T-helper 1 cell treated with Interleukin-12 subunit alpha and Interleukin-12 subunit beta and Interleukin-4 antibody, amounts not matched to agents 30 μg/mL and 1 μg/mL, for 36 hours (primary cell): ENCODE results near the gene MTMR12.
"Not testable (repeated sequence)": the region's sequence is repeated elsewhere in the genome, so short reads cannot be mapped to it uniquely, and the experiment has no call there.

Source experiments
- H3K27ac Mint-ChIP-seq: one replicate; pipeline ENCODE4 v1.8.0; 2021; ENCODE audit warnings: mild to moderate bottlenecking, mixed read lengths
- H3K27me3 Mint-ChIP-seq: one replicate; pipeline ENCODE4 v1.8.0; 2021; ENCODE audit warnings: low read depth, mixed read lengths
- H3K36me3 Mint-ChIP-seq: one replicate; pipeline ENCODE4 v1.8.0; 2021; ENCODE audit warnings: low read depth, mixed read lengths
- H3K4me1 Mint-ChIP-seq: one replicate; pipeline ENCODE4 v1.8.0; 2021; ENCODE audit warnings: low read depth, mixed read lengths
- H3K4me3 Mint-ChIP-seq: one replicate; pipeline ENCODE4 v1.8.0; 2021; ENCODE audit warnings: mild to moderate bottlenecking, moderate library complexity, mixed read lengths
- H3K9me3 Mint-ChIP-seq: one replicate; pipeline ENCODE4 v1.8.0; 2021; ENCODE audit warnings: mixed read lengths

Gene MTMR12

GRCh38 chr5:32233220-32233695, 79.5 kb downstream of the MTMR12 start:
- Mint-ChIP-seq H3K27ac (no peak overlapping the region), H3K9me3 (no peaks in the 10 kb centered on the region), H3K4me3 (no peak overlapping the region), H3K36me3 (peaks cover 21% of the 10 kb centered on the region), H3K27me3 (no peaks in the 10 kb centered on the region), H3K4me1 (peaks cover 10% of the 10 kb centered on the region)

GRCh38 chr5:32232441-32233219, 80.1 kb downstream of the MTMR12 start:
- H3K27me3 Mint-ChIP-seq, result no peaks in the 10 kb centered on the region
- H3K4me1 Mint-ChIP-seq, result peaks cover 10% of the 10 kb centered on the region
- H3K36me3 Mint-ChIP-seq, result peaks cover 21% of the 10 kb centered on the region
- H3K4me3 Mint-ChIP-seq, result no peak overlapping the region
- H3K9me3 Mint-ChIP-seq, result no peaks in the 10 kb centered on the region
- H3K27ac Mint-ChIP-seq, result peak overlapping the region; percentile 8

- Mint-ChIP-seq H3K36me3 (peaks cover 18% of the 10 kb centered on the region), H3K27me3 (no peaks in the 10 kb centered on the region), H3K4me3 (no peak overlapping the region), H3K4me1 (peaks cover 10% of the 10 kb centered on the region), H3K27ac (no peak overlapping the region), H3K9me3 (no peaks in the 10 kb centered on the region)
Measured at GRCh38 chr5:32231929-32232328, 80.8 kb downstream of the MTMR12 start.

GRCh38 chr5:32231241-32231640, 81.5 kb downstream of the MTMR12 start:
- H3K36me3 Mint-ChIP-seq, result peaks cover 18% of the 10 kb centered on the region
- H3K27ac Mint-ChIP-seq, result no peak overlapping the region
- no peaks in the 10 kb centered on the region for H3K27me3 Mint-ChIP-seq
- H3K9me3 Mint-ChIP-seq, result no peaks in the 10 kb centered on the region
- H3K4me1 Mint-ChIP-seq, result peaks cover 10% of the 10 kb centered on the region
- H3K4me3 Mint-ChIP-seq, result no peak overlapping the region

GRCh38 chr5:32230356-32231099, 82.2 kb downstream of the MTMR12 start:
- Mint-ChIP-seq H3K4me1 (peaks cover 10% of the 10 kb centered on the region), H3K27ac (no peak overlapping the region), H3K4me3 (no peak overlapping the region), H3K36me3 (peaks cover 18% of the 10 kb centered on the region), H3K9me3 (no peaks in the 10 kb centered on the region), H3K27me3 (no peaks in the 10 kb centered on the region)

- no peak overlapping the region for H3K27ac Mint-ChIP-seq
- H3K9me3 Mint-ChIP-seq, result no peaks in the 10 kb centered on the region
- H3K27me3 Mint-ChIP-seq, result no peaks in the 10 kb centered on the region
- peaks cover 10% of the 10 kb centered on the region for H3K4me1 Mint-ChIP-seq
- H3K4me3 Mint-ChIP-seq, result no peak overlapping the region
- peaks cover 18% of the 10 kb centered on the region for H3K36me3 Mint-ChIP-seq
Measured at GRCh38 chr5:32229586-32229985, 83.2 kb downstream of the MTMR12 start.

GRCh38 chr5:32228816-32229215, 83.9 kb downstream of the MTMR12 start:
- Mint-ChIP-seq H3K27me3 (no peaks in the 10 kb centered on the region), H3K9me3 (no peaks in the 10 kb centered on the region), H3K4me1 (peaks cover 10% of the 10 kb centered on the region), H3K4me3 (no peak overlapping the region), H3K36me3 (peaks cover 16% of the 10 kb centered on the region), H3K27ac (no peak overlapping the region)

GRCh38 chr5:32225445-32225844, 87.3 kb downstream of the MTMR12 start:
- no peak overlapping the region for H3K27ac Mint-ChIP-seq
- H3K27me3 Mint-ChIP-seq, result no peaks in the 10 kb centered on the region
- no peak overlapping the region for H3K4me3 Mint-ChIP-seq
- H3K9me3 Mint-ChIP-seq, result no peaks in the 10 kb centered on the region
- peaks cover 12% of the 10 kb centered on the region for H3K36me3 Mint-ChIP-seq
- H3K4me1 Mint-ChIP-seq, result peaks cover under 1% of the 10 kb centered on the region

- Mint-ChIP-seq H3K27ac (no peak overlapping the region), H3K27me3 (no peaks in the 10 kb centered on the region), H3K9me3 (no peaks in the 10 kb centered on the region)
Measured at GRCh38 chr5:32223972-32224609, 88.6 kb downstream of the MTMR12 start.

GRCh38 chr5:32222723-32223470, 89.8 kb downstream of the MTMR12 start:
- Mint-ChIP-seq H3K27ac (no peak overlapping the region), H3K4me1 (no peaks in the 10 kb centered on the region), H3K9me3 (no peaks in the 10 kb centered on the region), H3K4me3 (no peak overlapping the region), H3K36me3 (peaks cover 3% of the 10 kb centered on the region), H3K27me3 (no peaks in the 10 kb centered on the region)

More at GRCh38 chr5:32223972-32224609, 88.6 kb downstream of the MTMR12 start:
- H3K4me3 Mint-ChIP-seq, result no peak overlapping the region
- peaks cover 8% of the 10 kb centered on the region for H3K36me3 Mint-ChIP-seq
- no peaks in the 10 kb centered on the region for H3K4me1 Mint-ChIP-seq

- Mint-ChIP-seq H3K27ac (no peak overlapping the region), H3K4me3 (no peak overlapping the region), H3K9me3 (peaks cover 4% of the 10 kb centered on the region), H3K4me1 (peaks cover 4% of the 10 kb centered on the region), H3K36me3 (no peaks in the 10 kb centered on the region), H3K27me3 (no peaks in the 10 kb centered on the region)
Measured at GRCh38 chr5:32217886-32218396, 94.8 kb downstream of the MTMR12 start.

- H3K9me3 Mint-ChIP-seq, H3K27ac Mint-ChIP-seq, H3K4me3 Mint-ChIP-seq, H3K36me3 Mint-ChIP-seq, H3K27me3 Mint-ChIP-seq: not testable (repeated sequence)
- H3K4me1 Mint-ChIP-seq, result peaks cover 18% of the 10 kb centered on the region
Measured at GRCh38 chr5:32214344-32214743, 98.4 kb downstream of the MTMR12 start.

- peak overlapping the region; percentile 97 for H3K27ac Mint-ChIP-seq
- H3K9me3 Mint-ChIP-seq, result peaks cover 9% of the 10 kb centered on the region
- H3K27me3 Mint-ChIP-seq, result no peaks in the 10 kb centered on the region
- no peak overlapping the region for H3K4me3 Mint-ChIP-seq
- H3K36me3 Mint-ChIP-seq, result peaks cover 1% of the 10 kb centered on the region
- peaks cover 16% of the 10 kb centered on the region for H3K4me1 Mint-ChIP-seq
Measured at GRCh38 chr5:32210151-32210550, 102.6 kb downstream of the MTMR12 start.

- H3K27ac Mint-ChIP-seq, H3K9me3 Mint-ChIP-seq, H3K4me3 Mint-ChIP-seq, H3K27me3 Mint-ChIP-seq, H3K36me3 Mint-ChIP-seq: not testable (repeated sequence)
- H3K4me1 Mint-ChIP-seq, result peaks cover 14% of the 10 kb centered on the region
Measured at GRCh38 chr5:32208837-32209236, 103.9 kb downstream of the MTMR12 start.
